Stimulated activated CD8-positive, alpha-beta memory T cell treated with anti-CD3 and anti-CD28 coated beads, Interleukin-7, amount 100 ng/mL, for 4 hours (primary cell): ENCODE results near the gene GTF3C1.

Experiments used
- DNase-seq, 2 donors: peaks; one replicate each; pipeline ENCODE4 v3.0.0-alpha.2; 2020; ENCODE audit warnings: low read depth in 2 of 2

GTF3C1 gene

GRCh38 chr16:27516365-27516764, 33.3 kb downstream of the GTF3C1 start:
- no peak for DNase-seq

- no peak for DNase-seq
Measured at GRCh38 chr16:27515874-27516353, 33.8 kb downstream of the GTF3C1 start.

GRCh38 chr16:27514806-27515205, 34.9 kb downstream of the GTF3C1 start:
- DNase-seq = no peak

- DNase-seq = no peak
Measured at GRCh38 chr16:27511657-27512448, 37.9 kb downstream of the GTF3C1 start.

GRCh38 chr16:27508476-27508875, 41.2 kb downstream of the GTF3C1 start:
- DNase-seq = no peak

- DNase-seq = no peak
Measured at GRCh38 chr16:27506771-27507170, 42.9 kb downstream of the GTF3C1 start.

- DNase-seq = no peak
Measured at GRCh38 chr16:27505297-27506236, 44.1 kb downstream of the GTF3C1 start.

GRCh38 chr16:27503662-27504061, 46.1 kb downstream of the GTF3C1 start:
- DNase-seq = no peak

- DNase-seq = no peak
Measured at GRCh38 chr16:27500801-27501200, 48.9 kb downstream of the GTF3C1 start.

GRCh38 chr16:27499659-27500055, 50.1 kb downstream of the GTF3C1 start:
- DNase-seq = no peak

- no peak for DNase-seq
Measured at GRCh38 chr16:27498916-27499658, 50.6 kb downstream of the GTF3C1 start.

- no peak for DNase-seq
Measured at GRCh38 chr16:27498031-27498825, 51.5 kb downstream of the GTF3C1 start.

- DNase-seq = no peak
Measured at GRCh38 chr16:27495191-27495590, 54.5 kb downstream of the GTF3C1 start.

- no peak for DNase-seq
Measured at GRCh38 chr16:27492588-27492979, 57.1 kb downstream of the GTF3C1 start.

- peak in 1 of 2 donors; percentile 14 for DNase-seq
Measured at GRCh38 chr16:27491894-27492587, 57.7 kb downstream of the GTF3C1 start.

GRCh38 chr16:27489906-27490305, 59.8 kb downstream of the GTF3C1 start:
- DNase-seq = no peak

- no peak for DNase-seq
Measured at GRCh38 chr16:27489421-27489820, 60.3 kb downstream of the GTF3C1 start.

- no peak for DNase-seq
Measured at GRCh38 chr16:27486760-27487159, 63.0 kb downstream of the GTF3C1 start.

GRCh38 chr16:27486344-27486743, 63.4 kb downstream of the GTF3C1 start:
- DNase-seq = no peak

- no peak for DNase-seq
Measured at GRCh38 chr16:27485811-27486210, 63.9 kb downstream of the GTF3C1 start.
